Measurements from ENCODE around the gene MOV10L1. TPM values are rescaled to one million over a fixed set of nuclear protein-coding genes. Genes with fewer than 3 reads are reported as not detected.
"Not testable (repeated sequence)": the region's sequence is repeated elsewhere in the genome, so short reads cannot be mapped to it uniquely, and the experiment has no call there.

MOV10L1 gene
- total and polyA plus RNA-seq, 12 donors, result 0.16 to 0.42 (median 0.26) TPM; not detected in 8

- 39 to 42% methylated on average over 27 of the region's 27 CpGs for WGBS, 2 donors
- TF ChIP-seq, protein P1, sequence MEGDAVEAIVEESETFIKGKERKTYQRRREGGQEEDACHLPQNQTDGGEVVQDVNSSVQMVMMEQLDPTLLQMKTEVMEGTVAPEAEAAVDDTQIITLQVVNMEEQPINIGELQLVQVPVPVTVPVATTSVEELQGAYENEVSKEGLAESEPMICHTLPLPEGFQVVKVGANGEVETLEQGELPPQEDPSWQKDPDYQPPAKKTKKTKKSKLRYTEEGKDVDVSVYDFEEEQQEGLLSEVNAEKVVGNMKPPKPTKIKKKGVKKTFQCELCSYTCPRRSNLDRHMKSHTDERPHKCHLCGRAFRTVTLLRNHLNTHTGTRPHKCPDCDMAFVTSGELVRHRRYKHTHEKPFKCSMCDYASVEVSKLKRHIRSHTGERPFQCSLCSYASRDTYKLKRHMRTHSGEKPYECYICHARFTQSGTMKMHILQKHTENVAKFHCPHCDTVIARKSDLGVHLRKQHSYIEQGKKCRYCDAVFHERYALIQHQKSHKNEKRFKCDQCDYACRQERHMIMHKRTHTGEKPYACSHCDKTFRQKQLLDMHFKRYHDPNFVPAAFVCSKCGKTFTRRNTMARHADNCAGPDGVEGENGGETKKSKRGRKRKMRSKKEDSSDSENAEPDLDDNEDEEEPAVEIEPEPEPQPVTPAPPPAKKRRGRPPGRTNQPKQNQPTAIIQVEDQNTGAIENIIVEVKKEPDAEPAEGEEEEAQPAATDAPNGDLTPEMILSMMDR (IDR thresholded peaks at IDR 0.05), result peak; percentile 43 to 76 (median 65)
- ATAC-seq (peak in 7 of 8 donors; percentile 56 to 78 (median 65)), DNase-seq (peak in 1 of 2 donors; percentile 59)
- intact Hi-C loops (cut with DNase I), result loop anchor here in 4 of 10 donors (1.0 to 5.0 kb wide), 4 partner anchors 64 to 68 kb away; no protein-coding TSS in a partner anchor
- Histone ChIP-seq H3K27ac (no peak overlapping the region), H3K27me3 (peaks cover 0 to 37% (median 22%) of the 10 kb centered on the region in 7 donors), H3K36me3 (no peaks in the 10 kb centered on the region), H3K9me3 (no peaks in the 10 kb centered on the region), H3K4me1 (peaks cover 0 to 20% (median 0%) of the 10 kb centered on the region in 9 donors), H3K4me3 (no peak overlapping the region)
These were observed 56.8 kb downstream of the MOV10L1 start for GRCh38 chr22:50146439-50147238.

DNA sequence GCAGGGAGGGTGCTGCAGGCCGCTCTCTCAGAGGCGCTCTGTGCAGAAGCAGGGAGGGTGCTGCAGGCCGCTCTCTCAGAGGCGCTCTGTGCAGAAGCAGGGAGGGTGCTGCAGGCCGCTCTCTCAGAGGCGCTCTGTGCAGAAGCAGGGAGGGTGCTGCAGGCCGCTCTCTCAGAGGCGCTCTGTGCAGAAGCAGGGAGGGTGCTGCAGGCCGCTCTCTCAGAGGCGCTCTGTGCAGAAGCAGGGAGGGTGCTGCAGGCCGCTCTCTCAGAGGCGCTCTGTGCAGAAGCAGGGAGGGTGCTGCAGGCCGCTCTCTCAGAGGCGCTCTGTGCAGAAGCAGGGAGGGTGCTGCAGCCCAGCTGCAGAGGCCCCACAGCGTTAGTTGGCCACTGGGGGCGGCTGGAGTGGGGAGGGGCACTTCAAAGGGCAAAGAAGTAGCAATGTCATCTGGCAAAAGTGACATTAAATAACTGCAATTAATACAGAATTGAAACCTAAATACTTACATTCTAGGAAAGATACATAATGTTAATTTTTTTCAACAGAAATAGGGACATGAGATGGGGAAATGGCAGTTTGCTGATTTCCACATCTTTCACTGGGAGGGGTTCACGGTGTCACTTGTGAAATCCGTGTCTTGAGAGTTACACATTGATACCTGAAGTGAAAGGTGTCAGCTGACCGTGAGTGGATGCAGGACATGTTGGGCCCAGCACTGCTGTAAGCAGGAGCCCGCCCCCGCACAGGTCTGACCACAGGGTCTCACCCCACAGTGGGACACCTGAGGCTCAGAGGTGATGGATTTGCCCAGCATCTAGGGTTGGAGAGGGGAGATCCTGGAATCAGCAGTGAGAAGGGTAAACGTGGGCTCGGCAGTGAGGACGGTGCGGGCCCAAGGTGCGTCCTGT is 57.7 kb downstream of the MOV10L1 start:
- DNase-seq, result not testable (repeated sequence)

DNA sequence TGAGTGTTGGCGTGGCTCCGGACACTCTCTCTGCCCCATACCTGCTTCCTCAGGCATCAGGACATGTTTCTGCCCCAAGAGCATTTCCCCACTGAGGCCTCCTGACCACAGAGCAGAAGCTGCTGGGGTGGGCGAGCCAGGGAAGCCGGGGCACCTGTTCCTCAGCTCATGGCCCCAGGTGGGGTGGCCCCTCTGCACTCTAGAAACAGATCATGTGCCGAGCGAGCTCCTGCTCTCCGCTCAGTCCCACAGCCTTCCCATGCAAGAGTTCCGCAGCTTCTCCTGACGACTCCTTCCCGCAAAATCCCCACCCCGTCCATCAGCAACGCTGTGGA is 58.3 kb downstream of the MOV10L1 start:
- Histone ChIP-seq H3K36me3 (no peaks in the 10 kb centered on the region), H3K27ac (no peak overlapping the region), H3K4me1 (peaks cover 0 to 20% (median 0%) of the 10 kb centered on the region in 9 donors), H3K27me3 (peaks cover 0 to 30% (median 13%) of the 10 kb centered on the region in 7 donors), H3K4me3 (no peak overlapping the region), H3K9me3 (no peaks in the 10 kb centered on the region)
- ATAC-seq (no peak), DNase-seq (no peak)
- intact Hi-C loops (cut with DNase I), result loop anchor here in 4 of 10 donors (2.0 to 5.0 kb wide), 3 partner anchors 59 to 64 kb away; no protein-coding TSS in a partner anchor
- 89 to 93% methylated on average over 12 of the region's 12 CpGs for WGBS, 2 donors
- TF ChIP-seq, protein P1 (IDR thresholded peaks at IDR 0.05), result no peak

More for the DNA sequence above, 57.7 kb downstream of the MOV10L1 start:
- WGBS, 2 donors, result 79 to 85% methylated on average over 14 of the region's 26 CpGs
- H3K36me3 ChIP-seq, H3K4me3 ChIP-seq, H3K27ac ChIP-seq, ATAC-seq, H3K9me3 ChIP-seq: not testable (repeated sequence)
- H3K27me3 ChIP-seq, result peaks cover 0 to 37% (median 16%) of the 10 kb centered on the region in 7 donors
- H3K4me1 ChIP-seq, result peaks cover 0 to 20% (median 0%) of the 10 kb centered on the region in 9 donors
- intact Hi-C loops (cut with DNase I), result loop anchor here in 6 of 10 donors (2.0 to 5.0 kb wide), 5 partner anchors 59 to 67 kb away; no protein-coding TSS in a partner anchor

GRCh38 chr22:50148991-50149721 is 59.4 kb downstream of the MOV10L1 start:
- intact Hi-C loops (cut with DNase I), result loop anchor here in 4 of 10 donors (2.0 to 5.0 kb wide), 3 partner anchors 58 to 63 kb away; no protein-coding TSS in a partner anchor
- WGBS, 2 donors, result 36 to 43% methylated on average over 22 of the region's 22 CpGs
- no peak overlapping the region for H3K27ac ChIP-seq
- H3K4me3 ChIP-seq, result no peak overlapping the region
- TF ChIP-seq, protein P1 (IDR thresholded peaks at IDR 0.05), result peak; percentile 38 to 90 (median 71)
- DNase-seq (peak in 1 of 2 donors; percentile 60), ATAC-seq (peak; percentile 54 to 81 (median 73))
- H3K36me3 ChIP-seq, result no peaks in the 10 kb centered on the region
- H3K4me1 ChIP-seq, result peaks cover 0 to 20% (median 0%) of the 10 kb centered on the region in 9 donors
- H3K9me3 ChIP-seq, result no peaks in the 10 kb centered on the region
- peaks cover 0 to 22% (median 13%) of the 10 kb centered on the region in 7 donors for H3K27me3 ChIP-seq

Data from heart right ventricle (tissue), 16 donors.